Muscle layer of duodenum (tissue), 2 donors: ENCODE measurements around the gene DNAJC10.
"Not testable (repeated sequence)": the region's sequence is repeated elsewhere in the genome, so short reads cannot be mapped to it uniquely, and the experiment has no call there.

ENCODE experiments used
- H3K27ac ChIP-seq: one replicate; pipeline ENCODE4 v1.7.0; 2013; ENCODE audit warnings: mild to moderate bottlenecking, low read length
- H3K27me3 ChIP-seq: one replicate; pipeline ENCODE4 v1.7.0; 2013; ENCODE audit warnings: low read depth, mild to moderate bottlenecking, control low read depth, low read length
- H3K36me3 ChIP-seq, 2 donors: one replicate each; pipeline ENCODE4 v1.7.0; 2013; ENCODE audit warnings: low read length in 2 of 2, control low read depth in 1 of 2, mild to moderate bottlenecking in 1 of 2; ENCODE audit not compliant: insufficient read depth in 2 of 2, control insufficient read depth in 1 of 2
- H3K4me1 ChIP-seq, 2 donors: one replicate each; pipeline ENCODE4 v1.7.0; 2013; ENCODE audit warnings: low read length in 2 of 2, mild to moderate bottlenecking in 2 of 2, control low read depth in 1 of 2, moderate library complexity in 1 of 2; ENCODE audit not compliant: insufficient read depth in 2 of 2, control insufficient read depth in 1 of 2
- H3K4me3 ChIP-seq, 2 donors: one replicate each; pipeline ENCODE4 v1.7.0; 2013; ENCODE audit warnings: low read length in 2 of 2, low read depth in 1 of 2, mild to moderate bottlenecking in 1 of 2
- H3K9me3 ChIP-seq, 2 donors: one replicate each; pipeline ENCODE4 v1.7.0; 2013; ENCODE audit warnings: low read length in 2 of 2, control low read depth in 1 of 2, mild to moderate bottlenecking in 1 of 2; ENCODE audit not compliant: control insufficient read depth in 1 of 2
- donor health status: healthy.

The DNAJC10 gene, protein sequence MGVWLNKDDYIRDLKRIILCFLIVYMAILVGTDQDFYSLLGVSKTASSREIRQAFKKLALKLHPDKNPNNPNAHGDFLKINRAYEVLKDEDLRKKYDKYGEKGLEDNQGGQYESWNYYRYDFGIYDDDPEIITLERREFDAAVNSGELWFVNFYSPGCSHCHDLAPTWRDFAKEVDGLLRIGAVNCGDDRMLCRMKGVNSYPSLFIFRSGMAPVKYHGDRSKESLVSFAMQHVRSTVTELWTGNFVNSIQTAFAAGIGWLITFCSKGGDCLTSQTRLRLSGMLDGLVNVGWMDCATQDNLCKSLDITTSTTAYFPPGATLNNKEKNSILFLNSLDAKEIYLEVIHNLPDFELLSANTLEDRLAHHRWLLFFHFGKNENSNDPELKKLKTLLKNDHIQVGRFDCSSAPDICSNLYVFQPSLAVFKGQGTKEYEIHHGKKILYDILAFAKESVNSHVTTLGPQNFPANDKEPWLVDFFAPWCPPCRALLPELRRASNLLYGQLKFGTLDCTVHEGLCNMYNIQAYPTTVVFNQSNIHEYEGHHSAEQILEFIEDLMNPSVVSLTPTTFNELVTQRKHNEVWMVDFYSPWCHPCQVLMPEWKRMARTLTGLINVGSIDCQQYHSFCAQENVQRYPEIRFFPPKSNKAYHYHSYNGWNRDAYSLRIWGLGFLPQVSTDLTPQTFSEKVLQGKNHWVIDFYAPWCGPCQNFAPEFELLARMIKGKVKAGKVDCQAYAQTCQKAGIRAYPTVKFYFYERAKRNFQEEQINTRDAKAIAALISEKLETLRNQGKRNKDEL

DNA sequence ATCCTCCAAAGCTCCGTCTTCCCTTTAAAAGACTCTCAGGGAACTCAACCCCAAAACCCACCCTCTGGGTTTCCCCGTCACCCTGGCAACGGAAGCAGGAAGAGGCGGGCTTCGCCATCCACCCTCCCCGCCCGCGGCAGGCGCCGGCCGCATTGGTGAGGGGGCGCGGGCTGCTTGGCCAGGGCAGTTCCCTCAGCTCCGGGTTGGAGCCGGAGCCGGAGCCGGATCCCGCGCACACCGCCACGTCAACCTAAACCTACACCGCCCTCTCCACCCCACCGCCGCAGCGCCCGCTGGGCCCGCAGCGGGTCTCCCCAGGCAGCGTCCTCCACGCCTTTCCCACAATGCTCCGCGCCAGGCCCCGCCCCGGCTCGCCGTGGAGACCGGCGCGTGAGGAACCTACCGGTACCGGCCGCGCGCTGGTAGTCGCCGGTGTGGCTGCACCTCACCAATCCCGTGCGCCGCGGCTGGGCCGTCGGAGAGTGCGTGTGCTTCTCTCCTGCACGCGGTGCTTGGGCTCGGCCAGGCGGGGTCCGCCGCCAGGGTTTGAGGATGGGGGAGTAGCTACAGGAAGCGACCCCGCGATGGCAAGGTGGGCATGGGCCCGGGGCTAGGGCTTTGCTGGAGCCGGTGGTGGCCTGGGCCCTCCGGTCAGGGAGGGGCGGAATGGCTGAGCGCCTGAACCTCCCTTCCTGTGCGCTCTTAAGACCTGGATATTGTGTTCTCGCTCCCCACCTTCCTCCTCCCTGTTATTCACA, at the start of gene DNAJC10:
DNAJC10 (plus strand) TSS at position 366 of the 758 bp plus-strand sequence. CDS start 1,830 bp downstream, outside the sequence.
- Histone ChIP-seq H3K27me3 (no peaks in the 10 kb centered on the region), H3K4me3 (peak within 1 kb of the TSS; percentile 98 to 99), H3K36me3 (peaks cover 0 to 4% of the 10 kb centered on the region in 2 donors), H3K9me3 (no peaks in the 10 kb centered on the region), H3K27ac (peak within 1 kb of the TSS; percentile 90), H3K4me1 (peaks cover 3 to 12% of the 10 kb centered on the region in 2 donors)

- no peaks in the 10 kb centered on the region for H3K9me3 ChIP-seq
- H3K27ac ChIP-seq: no peak overlapping the region
- H3K4me3 ChIP-seq: no peak overlapping the region
- H3K4me1 ChIP-seq: no peaks in the 10 kb centered on the region
- no peaks in the 10 kb centered on the region for H3K27me3 ChIP-seq
- H3K36me3 ChIP-seq: no peaks in the 10 kb centered on the region
Observed at GRCh38 chr2:182666674-182667314, 49.3 kb upstream of the DNAJC10 start.

- no peak overlapping the region for H3K4me3 ChIP-seq
- H3K4me1 ChIP-seq: no peaks in the 10 kb centered on the region
- no peaks in the 10 kb centered on the region for H3K27me3 ChIP-seq
- no peaks in the 10 kb centered on the region for H3K9me3 ChIP-seq
- no peak overlapping the region for H3K27ac ChIP-seq
- no peaks in the 10 kb centered on the region for H3K36me3 ChIP-seq
Observed at GRCh38 chr2:182667315-182667695, 48.8 kb upstream of the DNAJC10 start.

DNA sequence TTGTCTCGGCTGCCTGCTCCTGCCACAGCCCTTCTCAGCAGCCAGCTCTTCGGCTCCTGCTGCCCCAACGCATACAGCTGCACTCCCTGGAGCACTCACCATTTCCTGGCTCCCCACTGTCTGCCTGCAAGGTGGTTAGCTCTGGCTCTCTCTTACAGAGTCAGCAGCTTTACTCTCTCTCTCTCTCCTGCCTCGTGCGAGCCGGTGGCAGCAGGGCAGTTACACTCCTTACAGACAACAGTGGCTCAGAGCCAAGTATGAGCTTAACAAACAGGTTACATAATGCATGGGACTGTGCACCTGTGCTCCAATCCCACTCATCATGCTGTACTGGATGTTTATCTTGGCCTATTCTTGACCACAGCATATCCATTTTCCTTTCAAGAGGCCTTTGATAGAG, 47.4 kb upstream of the DNAJC10 start:
- Histone ChIP-seq H3K27ac (no peak overlapping the region), H3K27me3 (no peaks in the 10 kb centered on the region), H3K4me3 (no peak overlapping the region), H3K4me1 (peaks cover 0 to 6% of the 10 kb centered on the region in 2 donors), H3K36me3 (no peaks in the 10 kb centered on the region), H3K9me3 (no peaks in the 10 kb centered on the region)

GRCh38 chr2:182672466-182673165, 43.4 kb upstream of the DNAJC10 start:
- Histone ChIP-seq H3K27ac (no peak overlapping the region), H3K27me3 (no peaks in the 10 kb centered on the region), H3K36me3 (no peaks in the 10 kb centered on the region), H3K4me1 (peaks cover 0 to 6% of the 10 kb centered on the region in 2 donors), H3K9me3 (no peaks in the 10 kb centered on the region), H3K4me3 (no peak overlapping the region)

- no peaks in the 10 kb centered on the region for H3K4me1 ChIP-seq
- H3K27ac ChIP-seq: no peak overlapping the region
- H3K9me3 ChIP-seq: no peaks in the 10 kb centered on the region
- no peaks in the 10 kb centered on the region for H3K27me3 ChIP-seq
- H3K4me3 ChIP-seq: no peak overlapping the region
- H3K36me3 ChIP-seq: no peaks in the 10 kb centered on the region
Observed at GRCh38 chr2:182680837-182681236, 35.2 kb upstream of the DNAJC10 start.

GRCh38 chr2:182682210-182682609, 33.8 kb upstream of the DNAJC10 start:
- no peak overlapping the region for H3K4me3 ChIP-seq
- H3K27ac ChIP-seq: no peak overlapping the region
- H3K9me3 ChIP-seq: peaks cover 0 to 2% of the 10 kb centered on the region in 2 donors
- no peaks in the 10 kb centered on the region for H3K27me3 ChIP-seq
- H3K4me1 ChIP-seq: no peaks in the 10 kb centered on the region
- H3K36me3 ChIP-seq: no peaks in the 10 kb centered on the region

DNA sequence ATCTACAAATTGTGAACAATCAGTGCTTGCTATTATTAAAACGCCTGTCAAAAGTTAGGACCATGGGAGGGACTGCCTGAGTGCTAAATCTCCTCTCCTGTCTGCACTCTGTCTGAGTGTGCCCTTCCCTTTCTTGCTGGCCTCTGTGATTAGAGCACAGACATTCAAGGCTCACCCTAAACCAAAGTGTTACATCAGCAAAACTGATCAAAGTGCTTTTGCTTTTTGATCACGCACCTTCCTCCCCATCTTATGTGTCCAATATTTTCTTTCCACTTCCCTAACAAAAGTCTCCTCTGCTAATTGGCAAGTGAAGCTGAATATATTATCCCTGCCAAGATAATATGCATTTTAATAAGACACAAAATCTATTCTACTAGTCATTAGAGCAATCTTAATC, 30.5 kb upstream of the DNAJC10 start:
- Histone ChIP-seq H3K9me3 (peaks cover 0 to 2% of the 10 kb centered on the region in 2 donors), H3K27me3 (no peaks in the 10 kb centered on the region), H3K27ac (no peak overlapping the region)

GRCh38 chr2:182686763-182687162, 29.3 kb upstream of the DNAJC10 start:
- not testable (repeated sequence) for H3K27ac ChIP-seq, H3K4me1 ChIP-seq, H3K27me3 ChIP-seq

More for the DNA sequence above, 30.5 kb upstream of the DNAJC10 start:
- Histone ChIP-seq H3K4me1 (no peaks in the 10 kb centered on the region), H3K36me3 (no peaks in the 10 kb centered on the region), H3K4me3 (no peak overlapping the region)

GRCh38 chr2:182694189-182694588, 21.9 kb upstream of the DNAJC10 start:
- no peak overlapping the region for H3K27ac ChIP-seq
- H3K4me3 ChIP-seq: no peak overlapping the region
- no peaks in the 10 kb centered on the region for H3K36me3 ChIP-seq
- no peaks in the 10 kb centered on the region for H3K4me1 ChIP-seq
- no peaks in the 10 kb centered on the region for H3K27me3 ChIP-seq
- no peaks in the 10 kb centered on the region for H3K9me3 ChIP-seq

More at GRCh38 chr2:182686763-182687162, 29.3 kb upstream of the DNAJC10 start:
- H3K36me3 ChIP-seq, H3K4me3 ChIP-seq, H3K9me3 ChIP-seq: not testable (repeated sequence)
